Measurements from ENCODE around the gene HSPB9.
"Not testable (repeated sequence)": the region's sequence is repeated elsewhere in the genome, so short reads cannot be mapped to it uniquely, and the experiment has no call there.

The HSPB9 gene

GRCh38 chr17:42120161-42120769, 2.3 kb upstream of the HSPB9 start:
- no peak for DNase-seq

- no peak for DNase-seq
Measured at GRCh38 chr17:42120770-42121769, 1.5 kb upstream of the HSPB9 start, which contains the start of gene KAT2A. TSS of gene KAT2A (minus strand) at chr17:42121367. CDS start at chr17:42121304, 63 bp downstream.

- no peak for DNase-seq
Measured at GRCh38 chr17:42124256-42124655, 1.7 kb downstream of the HSPB9 start.

GRCh38 chr17:42125565-42125964, 3.0 kb downstream of the HSPB9 start:
- no peak for DNase-seq

GRCh38 chr17:42126836-42127235, 4.2 kb downstream of the HSPB9 start:
- no peak for DNase-seq

- DNase-seq, result no peak
Measured at GRCh38 chr17:42127414-42127813, 4.8 kb downstream of the HSPB9 start.

- no peak for DNase-seq
Measured at GRCh38 chr17:42129109-42129837, 6.7 kb downstream of the HSPB9 start.

GRCh38 chr17:42130310-42130936, 7.8 kb downstream of the HSPB9 start:
- DNase-seq, result no peak

GRCh38 chr17:42131232-42131631, 8.6 kb downstream of the HSPB9 start:
- no peak for DNase-seq

- no peak for DNase-seq
Measured at GRCh38 chr17:42131981-42132432, 9.4 kb downstream of the HSPB9 start.

- DNase-seq, result no peak
Measured at GRCh38 chr17:42132941-42133340, 10.3 kb downstream of the HSPB9 start.

GRCh38 chr17:42133461-42134041, 10.9 kb downstream of the HSPB9 start:
- DNase-seq, result peak; percentile 55

- DNase-seq, result no peak
Measured at GRCh38 chr17:42135151-42135550, 12.5 kb downstream of the HSPB9 start.

GRCh38 chr17:42135664-42136653, 13.4 kb downstream of the HSPB9 start:
- DNase-seq, result no peak

- no peak for DNase-seq
Measured at GRCh38 chr17:42136654-42137051, 14.0 kb downstream of the HSPB9 start.

- DNase-seq, result peak; percentile 25
Measured at GRCh38 chr17:42138749-42139492, 16.3 kb downstream of the HSPB9 start.

- DNase-seq, result not testable (repeated sequence)
Measured at GRCh38 chr17:42140690-42141089, 18.1 kb downstream of the HSPB9 start.

GRCh38 chr17:42141382-42141781, 18.8 kb downstream of the HSPB9 start:
- DNase-seq, result no peak

GRCh38 chr17:42142371-42142896, 19.8 kb downstream of the HSPB9 start:
- no peak for DNase-seq

- DNase-seq, result not testable (repeated sequence)
Measured at GRCh38 chr17:42143138-42143537, 20.5 kb downstream of the HSPB9 start.

Data from NCI-H524 treated with DMSO at 0.1 percent for 48 hours (cell line).